Transverse colon (tissue), 4 donors: ENCODE data around the gene NPLOC4. TPM values are rescaled to one million over a fixed set of nuclear protein-coding genes. Genes with fewer than 3 reads are reported as not detected.

ENCODE experiments used
- DNase-seq: peaks from one replicate; pipeline ENCODE4 v3.0.0-alpha.2; 2019
- H3K27ac ChIP-seq, 4 donors: fragments of 200-600 bp; sonication (generic); 2 replicates each; pipeline ENCODE4 v1.5.1; 2016 to 2018; ENCODE audit warnings: inconsistent platforms in 4 of 4
- H3K27me3 ChIP-seq: fragments of 200-600 bp; sonication (generic); 2 replicates; pipeline ENCODE4 v1.5.1; 2017; ENCODE audit warnings: inconsistent platforms
- H3K36me3 ChIP-seq, 4 donors: fragments of 200-600 bp; sonication (generic); 2 replicates each; pipeline ENCODE4 v1.5.1; 2017 to 2019; ENCODE audit warnings: inconsistent platforms in 4 of 4
- H3K4me1 ChIP-seq, 4 donors: fragments of 200-600 bp; sonication (generic); 2 replicates each; pipeline ENCODE4 v1.5.1; 2017 to 2020; ENCODE audit warnings: inconsistent platforms in 4 of 4
- H3K4me3 ChIP-seq, 4 donors: fragments of 200-600 bp; sonication (generic); 1 replicate in 1 of 4; 2 replicates in 3 of 4; pipeline versions ENCODE4 v1.5.1 to v1.6.1; 2017 to 2019; ENCODE audit warnings: inconsistent platforms in 4 of 4
- H3K9me3 ChIP-seq, 2 donors: fragments of 200-600 bp; sonication (generic); 2 replicates each; pipeline ENCODE4 v1.5.1; 2017 to 2019; ENCODE audit warnings: inconsistent platforms in 2 of 2
- EP300 ChIP-seq: sonication (generic); formaldehyde crosslinking; IDR thresholded peaks from one replicate; pipeline ENCODE4 v1.6.1; 2017; ENCODE audit warnings: antibody characterized with exemption, low read depth
- POLR2A ChIP-seq: fragments of 450-650 bp; IDR thresholded peaks from one replicate; pipeline ENCODE4 v1.6.1; 2016; ENCODE audit warnings: antibody characterized with exemption, mild to moderate bottlenecking, moderate library complexity
- POLR2AphosphoS5 ChIP-seq, 3 donors: sonication (generic); formaldehyde crosslinking; IDR thresholded peaks; one replicate each; pipeline ENCODE4 v1.6.1; 2016; ENCODE audit warnings: antibody characterized with exemption in 3 of 3
- WGBS, 2 donors: methylation state at CpG; one replicate each; pipeline ENCODE4 v1.1.5; 2018; ENCODE audit warnings: low coverage in 1 of 2; 5-methylcytosine and 5-hydroxymethylcytosine counted together
- in situ Hi-C, 4 donors: fragments of 200-750 bp; cut with MboI; loops; one replicate each; pipeline versions ENCODE4 v1.15.0 to v1.15.1; 2017; ENCODE audit warnings: low sequenced_read_pairs in 3 of 4, low pct_ligation_motif_present in 1 of 4, low pct_unique_long_range_greater_than_20kb in 1 of 4
- intact Hi-C: fragments of 100-400 bp; cut with DNase I; formaldehyde crosslinking; loops from one replicate; pipeline ENCODE4 v1.15.1; 2023; ENCODE audit warnings: low total_unique reads
- total RNA-seq, 4 donors: library from RNA; depleted of rRNA; stranded (reverse); fragments of >200 nt; gene quantifications; one replicate each; pipeline ENCODE4 v1.1.0, GENCODE V29; 2016
- TF ChIP-seq, protein P1 (sequence below), 5 experiments: fragments of 200-600 bp in 3 of 5; fragments of 450-650 bp in 2 of 5; sonication (generic) in 3 of 5; IDR thresholded peaks; 1 replicate in 2 of 5; 2 replicates in 3 of 5; pipeline ENCODE4 v1.5.1; 2016 to 2017; ENCODE audit warnings: antibody characterized with exemption in 5 of 5, inconsistent platforms in 3 of 5, mild to moderate bottlenecking in 2 of 5, moderate library complexity in 1 of 5

NPLOC4 gene
- total RNA-seq, 4 donors from 2014 or later: 59.9 to 323 (median 84.6) TPM

DNA sequence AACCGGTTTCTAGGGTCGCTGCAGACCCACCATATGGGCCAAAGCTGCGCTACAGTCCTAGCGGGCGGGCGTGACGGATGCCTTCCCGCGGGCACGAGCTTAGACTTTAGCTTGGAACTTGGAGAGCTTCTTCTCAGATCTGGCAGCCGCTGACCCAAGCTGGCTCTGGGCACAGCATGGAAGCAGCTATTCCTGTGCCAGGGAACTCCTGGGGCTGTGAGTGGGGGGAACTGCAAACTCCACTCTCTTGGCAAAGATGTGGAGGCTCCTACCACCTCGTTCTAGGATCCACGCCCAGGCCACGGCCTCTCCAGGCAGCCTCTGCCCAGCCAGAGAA, 93.6 kb downstream of the NPLOC4 start:
- Histone ChIP-seq H3K36me3 (peaks cover 0 to 25% (median 4%) of the 10 kb centered on the region in 4 donors), H3K27me3 (no peaks in the 10 kb centered on the region), H3K27ac (no peak overlapping the region), H3K4me3 (no peak overlapping the region), H3K4me1 (no peaks in the 10 kb centered on the region), H3K9me3 (no peaks in the 10 kb centered on the region)
- intact Hi-C loops: no loop called here
- no peak for DNase-seq
- in situ Hi-C loops: no loop called here
- no peak for TF ChIP-seq POLR2A
- WGBS, 2 donors: 91% methylated on average over 12 of the region's 14 CpGs; no CpG with 5 or more reads in 1 of the 2 donors

DNA sequence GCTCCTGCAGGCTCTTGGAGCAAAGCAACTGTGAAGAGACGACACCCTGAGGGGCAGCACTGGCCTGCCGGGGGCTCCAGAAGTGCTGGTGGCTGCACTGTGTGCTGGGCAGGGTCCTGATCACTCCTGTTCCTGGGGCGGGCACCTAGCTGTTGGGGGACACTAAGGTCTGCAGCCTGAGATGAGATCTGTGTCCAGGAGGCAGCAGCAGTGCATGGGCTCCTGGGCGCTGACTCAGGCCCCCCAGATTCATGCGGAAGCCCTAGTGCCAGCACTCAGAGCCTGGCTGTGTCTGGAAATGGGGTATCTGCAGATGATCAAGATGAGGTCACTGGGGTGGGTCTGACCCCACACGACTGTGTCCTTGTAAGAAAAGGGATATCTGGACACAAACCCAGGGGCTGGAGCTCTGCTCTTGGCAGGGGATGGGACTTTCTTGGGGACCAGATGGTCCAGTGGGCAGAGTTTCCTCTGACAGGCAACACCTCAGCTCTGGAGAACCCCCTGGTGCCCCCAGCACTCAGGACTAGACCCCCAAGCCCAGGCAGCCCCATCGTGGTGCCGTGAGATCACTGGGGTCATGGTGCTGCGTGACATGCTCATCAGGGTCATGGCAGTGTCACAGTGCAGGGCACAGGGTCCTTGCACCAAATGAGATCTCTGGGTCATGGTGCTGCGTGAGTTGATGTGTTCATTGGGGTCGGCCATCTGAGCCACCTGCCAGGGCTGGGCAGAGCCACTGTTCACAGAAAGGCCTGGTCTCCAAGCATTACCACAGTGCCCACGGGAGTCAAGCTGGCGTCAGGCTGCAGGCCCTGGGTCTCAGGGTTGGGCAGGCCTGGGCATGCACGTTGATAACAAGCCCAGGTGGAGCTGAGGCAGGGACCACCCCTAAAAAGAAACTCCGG, 94.2 kb downstream of the NPLOC4 start:
- WGBS, 2 donors: 81 to 85% methylated on average over 4 to 13 of the region's 15 CpGs
- no peaks in the 10 kb centered on the region for H3K9me3 ChIP-seq
- no peak overlapping the region for H3K4me3 ChIP-seq
- H3K36me3 ChIP-seq: peaks cover 0 to 25% (median 4%) of the 10 kb centered on the region in 4 donors
- no peak overlapping the region for H3K27ac ChIP-seq
- H3K27me3 ChIP-seq: peaks cover 5% of the 10 kb centered on the region
- intact Hi-C loops (no loop called here), in situ Hi-C loops (no loop called here)
- DNase-seq: no peak
- TF ChIP-seq, protein P1, sequence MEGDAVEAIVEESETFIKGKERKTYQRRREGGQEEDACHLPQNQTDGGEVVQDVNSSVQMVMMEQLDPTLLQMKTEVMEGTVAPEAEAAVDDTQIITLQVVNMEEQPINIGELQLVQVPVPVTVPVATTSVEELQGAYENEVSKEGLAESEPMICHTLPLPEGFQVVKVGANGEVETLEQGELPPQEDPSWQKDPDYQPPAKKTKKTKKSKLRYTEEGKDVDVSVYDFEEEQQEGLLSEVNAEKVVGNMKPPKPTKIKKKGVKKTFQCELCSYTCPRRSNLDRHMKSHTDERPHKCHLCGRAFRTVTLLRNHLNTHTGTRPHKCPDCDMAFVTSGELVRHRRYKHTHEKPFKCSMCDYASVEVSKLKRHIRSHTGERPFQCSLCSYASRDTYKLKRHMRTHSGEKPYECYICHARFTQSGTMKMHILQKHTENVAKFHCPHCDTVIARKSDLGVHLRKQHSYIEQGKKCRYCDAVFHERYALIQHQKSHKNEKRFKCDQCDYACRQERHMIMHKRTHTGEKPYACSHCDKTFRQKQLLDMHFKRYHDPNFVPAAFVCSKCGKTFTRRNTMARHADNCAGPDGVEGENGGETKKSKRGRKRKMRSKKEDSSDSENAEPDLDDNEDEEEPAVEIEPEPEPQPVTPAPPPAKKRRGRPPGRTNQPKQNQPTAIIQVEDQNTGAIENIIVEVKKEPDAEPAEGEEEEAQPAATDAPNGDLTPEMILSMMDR (IDR thresholded peaks at IDR 0.05): no peak
- TF ChIP-seq EP300 (no peak), POLR2A (no peak), POLR2AphosphoS5 (IDR thresholded peaks at IDR 0.05) (no peak)
- peaks cover 0 to 2% (median under 1%) of the 10 kb centered on the region in 4 donors for H3K4me1 ChIP-seq

DNA sequence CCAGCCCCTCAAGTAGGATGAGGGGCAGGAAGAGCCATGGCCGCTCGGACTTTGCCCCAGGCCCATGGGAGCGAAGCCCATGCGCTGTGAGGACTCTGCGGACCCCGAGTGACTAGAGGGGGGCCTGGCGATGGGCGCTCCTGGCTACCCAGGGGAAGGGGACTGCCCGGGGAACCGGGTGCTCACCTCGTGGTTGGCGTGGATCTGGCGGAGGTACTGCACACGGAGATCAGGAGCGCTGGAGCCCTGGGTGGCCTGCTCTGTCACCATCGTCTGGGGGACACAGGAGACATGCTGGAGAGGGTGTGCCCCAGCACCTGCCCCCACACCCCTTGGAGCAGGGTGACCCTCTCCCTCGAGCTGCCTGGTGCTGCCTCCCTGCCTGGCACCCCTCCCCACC, 95.8 kb downstream of the NPLOC4 start:
- intact Hi-C loops (no loop called here), in situ Hi-C loops (no loop called here)
- 94% methylated on average over 13 of the region's 17 CpGs; no CpG with 5 or more reads in 1 of the 2 donors for WGBS, 2 donors
- TF ChIP-seq EP300 (no peak), POLR2AphosphoS5 (IDR thresholded peaks at IDR 0.05) (no peak), POLR2A (no peak)
- TF ChIP-seq, protein P1 (IDR thresholded peaks at IDR 0.05): no peak
- Histone ChIP-seq H3K27me3 (peaks cover 21% of the 10 kb centered on the region), H3K4me3 (no peak overlapping the region), H3K27ac (no peak overlapping the region), H3K36me3 (peaks cover 0 to 23% (median 4%) of the 10 kb centered on the region in 4 donors), H3K4me1 (peaks cover 7 to 17% (median 11%) of the 10 kb centered on the region in 4 donors), H3K9me3 (no peaks in the 10 kb centered on the region)
- DNase-seq: no peak

DNA sequence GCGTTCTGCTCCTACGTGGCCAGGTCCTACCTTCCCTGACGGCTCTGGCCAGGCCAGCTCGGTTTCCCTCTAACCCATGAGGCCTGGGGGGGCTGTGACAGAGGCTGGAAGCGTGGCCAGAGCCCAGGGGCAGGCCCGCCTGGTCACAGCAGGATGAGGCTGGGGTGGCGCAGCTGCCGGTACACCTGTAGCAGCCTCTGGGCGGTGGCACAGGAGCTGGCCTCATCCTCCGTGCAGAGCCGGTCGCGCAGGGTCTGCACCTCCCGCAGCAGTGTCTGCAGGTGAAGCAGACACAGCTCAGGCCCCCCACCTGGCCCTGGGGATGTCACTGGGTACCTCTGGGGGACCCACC, 96.3 kb downstream of the NPLOC4 start:
- H3K36me3 ChIP-seq: peaks cover 0 to 19% (median 3%) of the 10 kb centered on the region in 4 donors
- DNase-seq: no peak
- no peak overlapping the region for H3K4me3 ChIP-seq
- in situ Hi-C loops (no loop called here), intact Hi-C loops (no loop called here)
- no peak overlapping the region for H3K27ac ChIP-seq
- H3K27me3 ChIP-seq: peaks cover 25% of the 10 kb centered on the region
- peaks cover 7 to 17% (median 11%) of the 10 kb centered on the region in 4 donors for H3K4me1 ChIP-seq
- TF ChIP-seq POLR2A (no peak), EP300 (no peak), POLR2AphosphoS5 (IDR thresholded peaks at IDR 0.05) (no peak)
- TF ChIP-seq, protein P1 (IDR thresholded peaks at IDR 0.05): no peak
- 95% methylated on average over 13 of the region's 14 CpGs; no CpG with 5 or more reads in 1 of the 2 donors for WGBS, 2 donors
- no peaks in the 10 kb centered on the region for H3K9me3 ChIP-seq
